Panc1 (cell line): ENCODE results near the gene MPND. TPM values are rescaled to one million over a fixed set of nuclear protein-coding genes. Genes with fewer than 3 reads are reported as not detected.

Source experiments
- ATAC-seq: fragments of 200-7000 bp; cut with Tn5 transposase; 2 replicates; pipeline ENCODE4 v1.9.1; 2020; ENCODE audit warnings: mild to moderate bottlenecking, moderate library complexity
- BruUV-seq: library from RNA; stranded (reverse); fragments of 400-500 nt; replicated peaks from 2 replicates; lab custom pipeline; 2021; lab: Mats Ljungman, UMichigan
- CTCF ChIA-PET: fragments of 300-600 bp; sonication (Branson Sonifier 250); formaldehyde crosslinking; loops from one replicate; lab custom pipeline; 2022; ENCODE audit warnings: antibody characterized with exemption; lab: Charles Lee
- POLR2A ChIA-PET: fragments of 300-600 bp; sonication (Branson Sonifier 250); formaldehyde crosslinking; loops from one replicate; lab custom pipeline; 2022; ENCODE audit warnings: antibody characterized with exemption; lab: Charles Lee
- DNase-seq: peaks from one replicate; pipeline ENCODE4 v3.0.0-alpha.2; 2010; ENCODE audit warnings: low read depth, low spot score
- H3K27ac ChIP-seq: 2 replicates; pipeline ENCODE4 v1.5.1; 2011; ENCODE audit warnings: mild to moderate bottlenecking, low read length, inconsistent platforms
- H3K27me3 ChIP-seq: fragments of 200-500 bp; sonication (Bioruptor generic); 2 replicates; pipeline ENCODE4 v1.6.0; 2014; ENCODE audit warnings: low read length, inconsistent platforms; ENCODE audit not compliant: control insufficient read depth, insufficient read depth
- H3K36me3 ChIP-seq: fragments of 200-500 bp; sonication (Bioruptor generic); 2 replicates; pipeline ENCODE4 v1.5.1; 2014; ENCODE audit warnings: inconsistent platforms, mild to moderate bottlenecking, low read length, moderate library complexity; ENCODE audit not compliant: control insufficient read depth, insufficient read depth
- H3K4me1 ChIP-seq: 2 replicates; pipeline ENCODE4 v1.5.1; 2011; ENCODE audit warnings: inconsistent platforms, mild to moderate bottlenecking, low read length, moderate library complexity; ENCODE audit not compliant: control insufficient read depth, insufficient read depth
- H3K4me3 ChIP-seq, 2 experiments: 2 replicates each; pipeline ENCODE4 v1.5.1; 2011 to 2012; ENCODE audit warnings: low read depth in 2 of 2, low read length in 2 of 2, mild to moderate bottlenecking in 2 of 2, inconsistent platforms in 1 of 2, moderate library complexity in 1 of 2
- H3K9me3 ChIP-seq: fragments of 200-500 bp; sonication (Bioruptor generic); 2 replicates; pipeline ENCODE4 v1.5.1; 2014; ENCODE audit warnings: low read depth, mild to moderate bottlenecking, inconsistent platforms, low read length, moderate library complexity; ENCODE audit not compliant: control insufficient read depth, insufficient read depth
- POLR2AphosphoS5 ChIP-seq: IDR thresholded peaks from 2 replicates; pipeline ENCODE4 v1.6.1; 2012; ENCODE audit warnings: mild to moderate bottlenecking, low read depth, low read length, moderate library complexity
- SIN3A ChIP-seq: IDR thresholded peaks from 2 replicates; pipeline ENCODE4 v1.6.1; 2012; ENCODE audit warnings: low read depth, mild to moderate bottlenecking, low read length, moderate library complexity, borderline replicate concordance; ENCODE audit not compliant: insufficient read depth
- TCF7L2 ChIP-seq: IDR thresholded peaks from 2 replicates; pipeline ENCODE4 v1.6.1; 2011; ENCODE audit warnings: mild to moderate bottlenecking, low read depth, low read length, inconsistent platforms
- in situ Hi-C: cut with HindIII; loops from 2 replicates; pipeline ENCODE4 v1.10.0; 2016; ENCODE audit warnings: low sequenced_read_pairs, low pct_unique_long_range_greater_than_20kb
- intact Hi-C: fragments of 100-400 bp; cut with micrococcal nuclease; formaldehyde crosslinking; loops from one replicate; pipeline ENCODE4 v1.10.0; 2022; ENCODE audit not compliant: unreplicated experiment
- total RNA-seq: library from RNA; stranded (reverse); gene quantifications from one replicate; pipeline ENCODE4 v1.2.1, GENCODE V29; 2021; ENCODE audit not compliant: unreplicated experiment
- TF ChIP-seq, protein P1 (sequence below), 2 experiments: IDR thresholded peaks; 2 replicates each; pipeline ENCODE4 v1.6.1; 2011 to 2012; ENCODE audit warnings: low read depth in 2 of 2, control low read depth in 1 of 2, low read length in 1 of 2, mild to moderate bottlenecking in 1 of 2, moderate library complexity in 1 of 2; ENCODE audit not compliant: insufficient read depth in 1 of 2
- TF ChIP-seq, protein P2 (sequence below): fragments of 450-650 bp; IDR thresholded peaks from 2 replicates; pipeline ENCODE4 v1.5.1; 2017; ENCODE audit warnings: mild to moderate bottlenecking

MPND gene
- total RNA-seq, 1 experiment from 2014 or later = 22.9 TPM

DNA sequence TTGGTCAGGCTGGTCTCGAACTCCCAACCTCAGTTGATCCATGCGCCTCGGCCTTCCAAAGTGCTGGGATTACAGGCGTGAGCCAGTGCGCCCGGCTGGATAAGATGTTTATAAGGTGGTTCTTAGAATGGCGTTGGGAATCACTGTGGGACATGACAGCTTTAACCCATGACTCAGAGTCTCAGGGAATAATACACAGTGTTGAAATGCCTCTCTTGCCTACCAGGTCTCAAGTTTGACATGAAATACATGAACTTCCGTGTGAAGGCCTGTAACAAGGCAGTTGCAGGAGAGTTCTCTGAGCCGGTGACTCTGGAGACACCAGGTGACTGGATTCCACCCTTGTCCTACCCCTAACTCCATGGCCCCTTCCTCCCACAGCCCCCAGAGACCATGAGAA lies 26.4 kb upstream of the MPND start:
- no peaks in the 10 kb centered on the region for H3K4me1 ChIP-seq
- CTCF ChIA-PET = no interaction called here
- in situ Hi-C loops = no loop called here
- no peaks in the 10 kb centered on the region for H3K36me3 ChIP-seq
- POLR2A ChIA-PET = no interaction called here
- no peak overlapping the region for H3K27ac ChIP-seq
- no TSS peak for BruUV-seq
- H3K9me3 ChIP-seq = no peaks in the 10 kb centered on the region
- TF ChIP-seq POLR2AphosphoS5 (no peak), TCF7L2 (no peak)
- TF ChIP-seq, protein P1, sequence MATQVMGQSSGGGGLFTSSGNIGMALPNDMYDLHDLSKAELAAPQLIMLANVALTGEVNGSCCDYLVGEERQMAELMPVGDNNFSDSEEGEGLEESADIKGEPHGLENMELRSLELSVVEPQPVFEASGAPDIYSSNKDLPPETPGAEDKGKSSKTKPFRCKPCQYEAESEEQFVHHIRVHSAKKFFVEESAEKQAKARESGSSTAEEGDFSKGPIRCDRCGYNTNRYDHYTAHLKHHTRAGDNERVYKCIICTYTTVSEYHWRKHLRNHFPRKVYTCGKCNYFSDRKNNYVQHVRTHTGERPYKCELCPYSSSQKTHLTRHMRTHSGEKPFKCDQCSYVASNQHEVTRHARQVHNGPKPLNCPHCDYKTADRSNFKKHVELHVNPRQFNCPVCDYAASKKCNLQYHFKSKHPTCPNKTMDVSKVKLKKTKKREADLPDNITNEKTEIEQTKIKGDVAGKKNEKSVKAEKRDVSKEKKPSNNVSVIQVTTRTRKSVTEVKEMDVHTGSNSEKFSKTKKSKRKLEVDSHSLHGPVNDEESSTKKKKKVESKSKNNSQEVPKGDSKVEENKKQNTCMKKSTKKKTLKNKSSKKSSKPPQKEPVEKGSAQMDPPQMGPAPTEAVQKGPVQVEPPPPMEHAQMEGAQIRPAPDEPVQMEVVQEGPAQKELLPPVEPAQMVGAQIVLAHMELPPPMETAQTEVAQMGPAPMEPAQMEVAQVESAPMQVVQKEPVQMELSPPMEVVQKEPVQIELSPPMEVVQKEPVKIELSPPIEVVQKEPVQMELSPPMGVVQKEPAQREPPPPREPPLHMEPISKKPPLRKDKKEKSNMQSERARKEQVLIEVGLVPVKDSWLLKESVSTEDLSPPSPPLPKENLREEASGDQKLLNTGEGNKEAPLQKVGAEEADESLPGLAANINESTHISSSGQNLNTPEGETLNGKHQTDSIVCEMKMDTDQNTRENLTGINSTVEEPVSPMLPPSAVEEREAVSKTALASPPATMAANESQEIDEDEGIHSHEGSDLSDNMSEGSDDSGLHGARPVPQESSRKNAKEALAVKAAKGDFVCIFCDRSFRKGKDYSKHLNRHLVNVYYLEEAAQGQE (IDR thresholded peaks at IDR 0.05; ENCODE audit: insufficient read depth in 1 of 2, low read depth in 2 of 2, low read length in 1 of 2) = no peak
- no peak overlapping the region for H3K4me3 ChIP-seq
- DNase-seq (no peak), ATAC-seq (no peak)
- H3K27me3 ChIP-seq = no peaks in the 10 kb centered on the region
- intact Hi-C loops = no loop called here

DNA sequence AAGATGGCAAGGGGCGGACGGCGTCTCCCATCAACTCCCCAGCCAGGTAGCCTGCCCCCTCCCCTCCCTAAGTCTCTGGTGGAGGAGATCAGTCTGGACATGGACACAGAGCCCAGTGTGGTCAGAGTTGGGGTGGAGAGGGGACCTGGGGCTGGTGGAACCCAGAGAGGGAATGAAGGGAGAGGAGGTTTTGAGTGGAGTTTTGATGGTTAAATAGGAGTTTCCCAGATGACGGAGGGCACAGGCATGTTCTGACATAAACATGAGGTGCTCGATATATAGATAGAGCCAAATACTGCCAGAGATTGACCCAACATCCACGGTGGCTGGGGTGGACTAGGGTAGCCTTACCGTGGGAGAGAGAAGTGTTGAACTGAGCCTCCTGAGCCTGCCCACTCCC lies 24.9 kb upstream of the MPND start:
- no peaks in the 10 kb centered on the region for H3K36me3 ChIP-seq
- ATAC-seq = no peak
- ChIA-PET POLR2A (no interaction called here), CTCF (no interaction called here)
- in situ Hi-C loops (no loop called here), intact Hi-C loops (no loop called here)
- H3K27me3 ChIP-seq = no peaks in the 10 kb centered on the region
- H3K4me1 ChIP-seq = no peaks in the 10 kb centered on the region
- no peaks in the 10 kb centered on the region for H3K9me3 ChIP-seq
- no TSS peak for BruUV-seq
- no peak overlapping the region for H3K4me3 ChIP-seq
- TF ChIP-seq TCF7L2 = no peak
- TF ChIP-seq, protein P2, sequence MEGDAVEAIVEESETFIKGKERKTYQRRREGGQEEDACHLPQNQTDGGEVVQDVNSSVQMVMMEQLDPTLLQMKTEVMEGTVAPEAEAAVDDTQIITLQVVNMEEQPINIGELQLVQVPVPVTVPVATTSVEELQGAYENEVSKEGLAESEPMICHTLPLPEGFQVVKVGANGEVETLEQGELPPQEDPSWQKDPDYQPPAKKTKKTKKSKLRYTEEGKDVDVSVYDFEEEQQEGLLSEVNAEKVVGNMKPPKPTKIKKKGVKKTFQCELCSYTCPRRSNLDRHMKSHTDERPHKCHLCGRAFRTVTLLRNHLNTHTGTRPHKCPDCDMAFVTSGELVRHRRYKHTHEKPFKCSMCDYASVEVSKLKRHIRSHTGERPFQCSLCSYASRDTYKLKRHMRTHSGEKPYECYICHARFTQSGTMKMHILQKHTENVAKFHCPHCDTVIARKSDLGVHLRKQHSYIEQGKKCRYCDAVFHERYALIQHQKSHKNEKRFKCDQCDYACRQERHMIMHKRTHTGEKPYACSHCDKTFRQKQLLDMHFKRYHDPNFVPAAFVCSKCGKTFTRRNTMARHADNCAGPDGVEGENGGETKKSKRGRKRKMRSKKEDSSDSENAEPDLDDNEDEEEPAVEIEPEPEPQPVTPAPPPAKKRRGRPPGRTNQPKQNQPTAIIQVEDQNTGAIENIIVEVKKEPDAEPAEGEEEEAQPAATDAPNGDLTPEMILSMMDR = no peak
- TF ChIP-seq, protein P1 (IDR thresholded peaks at IDR 0.05; ENCODE audit: insufficient read depth in 1 of 2, low read depth in 2 of 2, low read length in 1 of 2) = no peak
- no peak for TF ChIP-seq POLR2AphosphoS5
- TF ChIP-seq SIN3A = no peak
- H3K27ac ChIP-seq = no peak overlapping the region
- DNase-seq = no peak
